DOHH2 (cell line): ENCODE results near the gene NENF.

Experiments used
- CTCF ChIP-seq: fragments of 200-600 bp; sonication (generic); IDR thresholded peaks from one replicate; pipeline ENCODE4 v1.5.1; 2014; ENCODE audit warnings: antibody characterized with exemption, mild to moderate bottlenecking, low read depth, low read length; ENCODE audit not compliant: poor library complexity, severe bottlenecking
- EZH2phosphoT487 ChIP-seq: fragments of 200-600 bp; sonication (generic); IDR thresholded peaks from 2 replicates; pipeline ENCODE4 v1.6.1; 2017; ENCODE audit warnings: borderline replicate concordance, mild to moderate bottlenecking, antibody characterized with exemption, low read length, moderate library complexity, mixed read lengths

GRCh38 chr1:212478467-212479025, 45.8 kb downstream of the NENF start:
- TF ChIP-seq CTCF (no peak), EZH2phosphoT487 (no peak)
